Dermis blood vessel endothelial cell (primary cell): ENCODE measurements around the gene SLC12A9. TPM values are rescaled to one million over a fixed set of nuclear protein-coding genes. Genes with fewer than 3 reads are reported as not detected.

ENCODE experiments used
- DNase-seq: peaks from one replicate; pipeline ENCODE4 v3.0.0; 2010
- total RNA-seq: library from RNA; depleted of rRNA; stranded (reverse); fragments of >200 nt; gene quantifications from 2 replicates; pipeline ENCODE4 v1.2.3, GENCODE V29; 2014

Gene SLC12A9
- total RNA-seq, 1 donor from 2014 or later, result 37.1 TPM

DNA sequence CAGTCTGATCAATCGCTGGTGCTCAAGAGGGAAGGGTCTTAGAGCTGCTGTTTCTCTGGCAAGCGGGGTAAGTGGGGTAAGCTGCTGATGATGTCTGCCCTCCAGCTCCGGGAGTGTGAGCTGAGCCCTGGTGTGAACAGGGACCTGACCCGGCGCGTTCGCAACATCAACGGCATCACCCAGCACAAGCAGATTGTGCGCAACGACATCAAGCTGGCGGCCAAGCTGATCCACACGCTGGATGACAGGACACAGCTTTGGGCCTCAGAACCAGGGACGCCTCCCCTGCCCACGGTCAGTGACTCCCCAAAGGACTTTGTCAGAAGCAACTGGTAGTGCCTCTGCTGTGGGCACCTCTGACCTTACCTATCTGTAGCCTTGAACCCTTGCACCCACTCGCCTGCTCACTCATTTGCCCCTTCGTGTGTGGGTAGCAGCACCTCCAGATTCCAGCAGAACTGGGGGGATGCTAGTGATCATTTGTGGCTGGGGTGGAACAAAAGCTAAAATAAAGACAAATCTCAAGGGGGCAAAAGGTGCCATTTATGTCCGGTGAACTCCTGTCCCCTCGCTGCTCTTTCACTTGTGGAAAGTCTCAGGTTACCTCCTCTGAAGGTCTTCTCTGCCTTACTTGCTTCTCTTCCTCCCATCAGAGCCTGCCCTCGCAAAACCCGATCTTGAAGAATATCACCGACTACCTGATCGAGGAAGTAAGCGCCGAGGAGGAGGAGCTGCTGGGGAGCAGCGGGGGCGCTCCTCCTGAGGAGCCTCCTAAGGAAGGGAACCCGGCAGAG, 33.8 kb downstream of the SLC12A9 start:
- no peak for DNase-seq

DNA sequence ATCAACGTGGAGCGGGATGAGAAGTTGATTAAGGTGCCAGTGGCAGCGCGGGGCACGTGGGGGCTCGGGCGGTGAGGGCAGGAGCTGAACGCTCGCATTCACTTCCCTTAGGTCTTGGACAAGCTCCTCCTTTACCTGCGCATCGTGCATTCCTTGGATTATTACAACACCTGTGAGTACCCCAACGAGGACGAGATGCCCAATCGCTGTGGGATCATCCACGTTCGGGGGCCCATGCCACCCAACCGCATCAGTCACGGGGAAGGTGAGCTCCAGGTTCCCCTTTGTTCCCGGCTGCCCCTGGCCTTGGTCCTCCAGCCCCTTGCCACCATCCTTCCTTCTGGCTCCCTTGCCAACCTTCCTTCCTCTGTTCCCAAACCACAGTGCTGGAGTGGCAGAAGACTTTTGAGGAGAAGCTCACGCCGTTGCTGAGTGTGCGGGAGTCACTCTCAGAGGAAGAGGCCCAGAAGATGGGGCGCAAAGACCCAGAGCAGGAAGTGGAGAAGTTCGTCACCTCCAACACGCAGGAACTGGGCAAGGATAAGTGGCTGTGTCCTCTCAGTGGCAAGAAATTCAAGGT, 34.5 kb downstream of the SLC12A9 start:
- DNase-seq, result no peak

DNA sequence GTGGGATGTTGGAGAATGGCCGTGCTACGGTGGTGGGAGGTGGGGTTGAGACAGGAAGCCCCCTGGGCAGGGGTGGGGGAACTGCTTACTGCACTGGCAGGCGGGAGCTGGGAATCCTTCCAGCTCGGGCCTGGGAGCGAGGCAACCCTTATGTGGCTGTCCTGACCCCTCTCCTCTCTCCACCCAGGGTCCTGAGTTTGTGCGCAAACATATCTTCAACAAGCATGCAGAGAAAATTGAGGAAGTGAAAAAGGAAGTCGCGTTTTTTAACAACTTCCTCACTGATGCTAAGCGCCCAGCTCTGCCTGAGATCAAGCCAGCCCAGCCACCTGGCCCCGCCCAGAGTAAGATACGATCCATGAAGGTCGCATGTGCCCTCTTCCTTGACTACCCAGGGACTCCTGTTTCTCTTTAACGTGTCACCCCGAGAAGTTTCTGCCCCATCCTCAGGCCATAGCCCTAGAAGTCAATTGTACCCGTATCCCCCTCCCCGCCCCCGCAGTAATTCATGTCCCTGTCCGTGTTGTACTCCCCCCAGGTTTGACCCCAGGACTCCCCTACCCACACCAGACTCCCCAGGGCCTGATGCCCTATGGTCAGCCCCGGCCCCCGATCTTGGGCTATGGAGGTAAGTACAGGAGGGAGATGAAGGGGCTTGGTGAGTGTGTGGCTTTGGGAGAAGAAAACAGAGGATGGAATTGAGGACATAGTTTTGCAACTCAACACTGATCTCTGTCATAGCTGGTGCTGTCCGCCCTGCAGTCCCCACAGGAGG, 35.2 kb downstream of the SLC12A9 start:
- peak; percentile 51 for DNase-seq

DNA sequence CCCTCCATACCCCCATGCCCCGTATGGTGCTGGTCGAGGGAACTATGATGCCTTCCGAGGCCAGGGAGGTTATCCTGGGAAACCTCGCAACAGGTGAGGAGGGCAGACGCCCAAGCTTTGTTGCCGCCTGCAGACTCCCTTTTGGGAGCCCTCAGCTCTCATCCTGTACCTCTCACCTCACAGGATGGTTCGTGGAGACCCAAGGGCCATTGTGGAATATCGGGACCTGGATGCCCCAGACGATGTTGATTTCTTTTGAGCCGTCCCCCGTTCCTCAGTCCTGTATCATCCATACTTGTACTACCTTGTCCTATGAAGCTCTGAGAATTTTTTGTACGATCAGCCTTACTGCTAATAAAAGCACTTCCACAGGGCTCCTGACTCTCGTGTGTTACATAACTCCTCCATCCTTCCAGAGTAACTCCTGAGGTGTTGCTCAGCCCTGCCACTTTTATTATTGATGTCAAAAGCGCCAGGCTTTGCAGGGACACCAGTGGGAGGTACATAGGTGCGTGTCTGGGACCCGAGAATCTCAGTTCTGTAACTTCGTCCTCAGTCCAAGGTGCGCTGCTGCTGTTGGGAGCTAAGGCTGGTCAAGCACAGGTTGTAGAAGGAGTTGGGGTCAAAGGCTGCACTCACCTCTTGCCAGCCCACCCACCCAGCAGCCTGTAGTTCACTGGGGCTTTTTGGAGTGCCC, 35.9 kb downstream of the SLC12A9 start:
- no peak for DNase-seq

DNA sequence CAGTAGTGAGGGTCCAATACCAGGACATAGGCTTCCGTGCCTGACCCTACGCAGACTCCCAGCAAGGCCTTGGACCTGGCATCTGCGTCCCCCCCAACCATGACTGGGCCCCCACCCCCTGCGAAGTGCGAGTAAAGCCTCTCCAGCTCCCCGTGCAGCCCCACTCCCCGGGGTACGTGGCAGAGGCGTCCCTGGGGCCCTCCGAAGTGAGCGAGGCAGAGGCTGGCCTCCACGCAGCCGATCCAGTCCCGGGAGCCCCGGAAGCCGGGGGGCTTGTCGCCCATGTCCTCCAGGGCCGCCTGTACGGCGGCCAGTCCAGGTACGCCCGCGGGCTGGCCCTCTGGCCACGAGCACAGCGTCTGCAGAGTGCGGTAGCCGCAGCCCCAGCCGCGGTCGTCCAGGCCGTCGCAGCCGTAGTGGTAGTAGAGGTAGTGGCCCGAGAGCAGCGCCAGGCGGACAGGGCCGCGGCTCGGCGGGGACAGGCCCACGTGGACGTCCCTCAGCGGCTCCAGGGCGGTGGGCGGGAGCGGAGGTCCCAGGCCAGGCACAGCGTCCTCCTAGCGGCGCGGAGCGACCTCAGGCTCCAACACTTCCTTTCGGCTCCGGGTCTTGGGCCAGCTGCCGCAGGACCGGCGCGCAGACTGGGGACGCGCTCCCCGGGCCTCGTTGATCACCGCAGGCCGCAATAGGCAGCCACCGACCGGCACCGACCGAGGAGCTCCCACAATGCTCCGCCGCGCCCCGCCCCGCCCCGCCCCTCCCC, 36.7 kb downstream of the SLC12A9 start, which contains the start of gene UFSP1:
Gene UFSP1, minus strand, starts transcription at position 728 of the 763 bp plus-strand sequence. Its CDS starts 444 bp downstream, at position 284.
- DNase-seq, result no peak

DNA sequence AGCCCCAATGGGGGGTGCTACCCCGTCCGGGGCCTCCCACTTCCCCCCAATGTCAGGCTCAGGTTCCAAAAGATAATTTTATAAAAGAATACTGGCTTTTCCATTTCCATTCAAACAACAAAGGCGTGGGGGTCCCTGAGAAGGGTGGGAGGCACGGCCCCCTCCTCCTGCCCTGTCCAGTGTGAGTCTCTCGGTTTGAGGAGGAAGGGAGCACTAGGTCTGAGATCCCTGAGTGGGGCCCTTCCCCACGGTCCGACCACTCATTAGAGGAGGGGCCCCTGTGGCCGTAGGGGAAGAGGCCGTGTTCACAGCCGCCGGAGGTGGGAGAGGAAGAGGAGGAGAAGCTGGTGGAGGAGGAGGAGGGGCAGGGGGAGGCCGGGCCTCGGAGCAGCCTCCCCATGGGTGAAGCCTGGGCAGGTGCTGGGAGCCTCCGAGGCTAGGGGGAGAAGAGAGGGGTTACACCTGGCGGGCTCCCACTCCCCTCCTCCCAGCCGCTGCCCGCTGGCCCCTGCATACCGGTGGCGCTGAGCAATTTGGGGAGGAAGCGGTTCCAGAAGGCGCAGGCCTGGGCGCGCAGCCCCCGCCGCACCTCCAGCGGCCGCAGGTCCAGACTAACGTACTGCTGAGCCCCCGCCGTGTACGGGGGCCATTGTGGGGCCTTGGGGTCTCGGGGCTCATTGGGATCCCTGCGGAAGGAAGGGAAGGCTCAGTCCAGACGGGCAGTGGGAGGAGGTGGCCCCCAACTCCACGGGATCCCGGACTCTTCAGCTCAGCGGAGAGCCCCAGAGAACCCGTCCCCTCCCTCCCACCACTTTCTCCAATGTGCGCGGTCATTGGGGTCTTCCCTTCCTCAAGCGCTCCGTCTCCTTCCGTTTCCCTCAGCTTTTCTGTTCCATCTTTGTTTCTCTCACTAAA, 38.4 kb downstream of the SLC12A9 start:
- no peak for DNase-seq

DNA sequence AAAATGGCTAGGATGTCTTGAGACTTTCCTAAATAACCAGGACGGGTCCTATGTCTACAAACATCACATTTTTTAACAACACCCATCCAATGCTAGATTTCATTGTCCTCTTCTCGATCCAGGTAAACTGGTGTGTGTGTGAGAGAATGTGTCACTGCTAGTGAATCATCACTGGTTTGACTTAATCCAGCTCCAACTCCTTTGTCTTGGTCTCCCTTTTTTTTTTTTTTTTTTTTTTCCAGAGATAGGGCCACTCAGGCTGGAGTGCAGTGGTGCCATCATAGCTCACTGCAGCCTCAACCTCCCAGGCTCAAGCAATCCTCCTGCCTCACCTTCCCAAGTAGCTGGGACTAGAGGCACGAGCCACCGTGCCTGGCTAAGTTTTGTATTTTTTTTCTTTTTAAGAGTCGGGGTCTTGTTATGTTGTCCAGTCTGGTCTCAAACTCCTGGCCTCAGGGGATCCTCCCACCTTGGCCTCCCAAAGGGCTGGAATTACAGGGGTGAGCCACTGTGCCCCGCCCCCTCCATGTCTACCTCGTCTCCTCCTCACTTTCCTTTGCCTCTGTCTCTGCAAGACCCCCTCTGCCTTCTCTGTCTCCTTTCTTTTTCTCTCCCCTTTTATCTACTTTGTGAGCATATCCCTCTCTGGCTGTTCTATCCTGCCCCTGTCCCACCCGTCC, 39.2 kb downstream of the SLC12A9 start:
- DNase-seq, result peak; percentile 34

DNA sequence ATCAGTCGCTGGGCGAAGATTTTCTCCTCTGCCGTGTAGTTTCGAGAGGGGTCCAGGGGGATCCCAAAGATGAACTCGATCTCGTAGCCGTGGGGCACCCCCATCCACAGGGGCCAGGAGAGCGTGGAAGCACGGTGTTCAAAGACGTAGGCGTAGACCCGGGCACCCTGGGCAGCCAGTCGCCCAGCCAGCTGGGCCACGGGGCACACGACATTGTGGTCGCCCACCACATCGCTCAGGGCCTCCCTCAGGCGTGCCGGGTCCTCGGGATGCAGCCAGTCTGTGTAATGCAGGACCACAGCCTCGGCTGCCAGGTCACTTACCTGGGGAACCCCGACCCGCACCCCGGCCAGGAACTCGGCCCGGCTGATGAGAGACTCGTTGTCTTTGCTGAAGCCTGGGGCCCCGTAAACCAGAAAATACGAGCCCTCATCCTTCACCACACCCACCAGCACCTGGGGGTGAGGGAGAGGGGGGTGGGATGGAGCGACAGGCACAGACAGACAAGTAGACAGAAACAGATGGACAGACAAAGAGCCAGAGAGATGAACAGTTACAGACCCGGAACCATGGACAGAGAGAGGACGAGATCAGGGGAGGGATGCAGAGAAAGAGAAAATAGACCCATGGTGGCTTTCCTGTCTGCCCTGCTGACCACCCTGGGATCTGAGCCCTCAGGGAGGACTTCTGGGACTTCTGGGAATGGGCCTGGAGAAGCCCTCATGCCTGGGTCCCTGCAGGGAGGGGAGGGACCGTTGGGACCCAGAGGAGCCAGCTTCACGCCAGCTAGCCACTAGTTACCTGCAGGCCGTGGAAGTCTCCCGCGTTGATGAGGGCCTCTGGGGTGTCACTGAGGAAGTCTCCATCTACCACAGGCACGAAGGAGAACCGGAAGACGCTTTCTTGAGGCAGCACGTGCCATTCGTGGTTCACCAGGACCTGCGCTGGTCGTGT, 40.1 kb downstream of the SLC12A9 start:
- DNase-seq, result no peak

DNA sequence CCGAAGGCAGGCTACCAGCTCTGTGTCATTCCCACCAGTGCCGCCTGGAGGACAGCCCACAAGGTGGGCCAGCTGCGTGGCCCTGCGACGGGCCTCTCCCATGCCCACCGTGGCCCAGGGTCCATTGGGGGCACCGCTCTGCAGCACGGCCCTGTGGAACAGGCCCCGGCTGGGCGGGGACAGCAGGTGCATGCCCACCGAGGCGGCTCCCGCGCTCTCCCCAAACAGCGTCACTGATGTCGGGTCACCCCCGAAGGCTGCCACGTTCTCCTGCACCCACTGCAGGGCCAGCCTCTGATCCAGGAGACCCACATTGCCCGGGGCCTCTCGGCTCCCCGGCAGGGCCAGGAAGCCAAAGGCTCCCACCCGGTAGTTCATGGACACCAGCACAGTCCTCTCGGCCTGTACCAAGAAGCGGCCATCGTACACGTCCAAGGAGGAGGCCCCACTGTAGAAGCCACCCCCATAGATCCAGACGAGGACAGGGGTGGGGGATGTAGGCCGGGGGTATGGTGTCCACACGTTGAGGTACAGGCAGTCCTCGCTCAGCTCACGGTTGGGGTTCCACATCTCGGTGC, 40.9 kb downstream of the SLC12A9 start:
- no peak for DNase-seq

DNA sequence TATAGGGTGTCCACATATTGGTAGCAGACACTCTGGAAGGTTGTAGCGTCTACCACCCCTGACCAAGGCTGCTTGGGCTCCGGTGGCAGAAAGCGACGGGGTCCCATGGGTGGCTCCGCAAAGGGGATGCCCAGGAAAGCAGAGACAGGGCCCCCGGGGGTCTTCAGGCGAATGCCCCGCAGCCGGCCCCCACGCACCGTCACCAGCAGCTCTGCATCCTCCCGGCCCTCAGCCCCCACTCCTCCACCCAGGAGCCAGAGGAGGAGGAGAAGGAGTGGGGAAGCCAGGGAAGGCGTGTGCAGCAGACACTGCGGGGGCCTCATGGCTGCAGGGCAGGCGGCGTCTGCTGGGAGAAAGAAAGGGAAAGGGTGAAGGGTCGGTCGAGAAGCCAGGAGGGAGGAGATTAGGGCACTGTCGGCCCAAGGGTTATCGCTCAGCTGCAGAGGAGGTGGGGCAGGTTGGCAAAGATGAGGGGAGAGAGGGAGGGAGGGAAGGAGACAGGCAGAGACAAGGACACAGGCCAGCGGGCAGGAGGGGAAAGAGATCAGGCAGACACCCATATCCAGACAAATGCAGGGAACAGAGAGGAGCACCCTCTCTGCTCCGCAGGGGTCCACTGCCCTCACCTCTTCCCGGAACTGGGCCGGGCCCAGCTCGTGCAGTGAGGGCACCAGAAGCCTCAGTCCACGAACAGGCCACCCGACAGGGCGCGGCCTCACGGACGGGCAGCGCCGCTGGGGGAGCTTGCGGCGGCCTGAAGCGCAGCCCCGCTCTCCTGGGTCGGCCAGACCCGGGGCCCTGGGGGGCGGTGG, 41.6 kb downstream of the SLC12A9 start:
- no peak for DNase-seq

DNA sequence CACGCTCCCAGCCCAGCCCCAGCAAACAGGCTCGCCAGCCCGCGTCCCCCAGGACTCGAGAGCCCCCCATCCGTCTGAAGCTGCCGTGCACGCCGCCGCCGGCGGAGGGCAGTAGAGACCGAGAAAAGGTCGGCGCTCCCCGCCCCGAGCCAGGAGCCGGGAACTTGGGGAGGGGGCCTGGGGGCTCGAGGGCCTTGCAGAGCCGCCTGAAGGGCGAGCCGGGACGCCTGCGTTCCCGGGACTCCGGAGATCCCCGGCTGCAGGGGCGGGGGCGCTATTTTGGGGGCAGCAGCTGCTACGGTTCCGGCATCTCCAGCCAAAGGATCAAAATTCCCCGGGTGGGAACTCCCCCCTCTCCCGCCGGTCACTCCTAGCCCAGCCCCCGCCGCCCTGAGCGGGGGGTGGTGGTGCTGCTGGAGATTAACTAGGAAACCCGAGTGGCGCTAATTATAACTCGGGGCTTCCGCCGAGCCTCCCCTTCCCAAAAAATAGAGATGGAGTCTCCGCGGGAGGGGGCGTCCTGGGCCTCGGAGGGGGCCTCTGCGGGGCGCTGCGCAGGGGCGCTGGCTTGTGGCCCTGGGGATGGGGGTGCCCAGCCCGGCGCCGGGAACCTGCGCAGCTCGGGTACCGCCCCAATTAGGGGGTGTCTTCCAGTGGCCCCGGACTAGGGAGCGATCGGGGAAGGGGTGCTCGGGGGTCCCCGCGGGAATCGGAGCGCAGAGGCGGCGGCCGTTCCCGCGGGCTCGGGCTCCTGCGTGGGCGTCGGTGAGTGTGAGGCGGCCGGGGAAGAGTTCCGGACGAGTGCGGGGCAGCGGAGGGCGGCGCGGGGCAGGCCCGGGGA, 42.6 kb downstream of the SLC12A9 start:
- peak; percentile 41 for DNase-seq

DNA sequence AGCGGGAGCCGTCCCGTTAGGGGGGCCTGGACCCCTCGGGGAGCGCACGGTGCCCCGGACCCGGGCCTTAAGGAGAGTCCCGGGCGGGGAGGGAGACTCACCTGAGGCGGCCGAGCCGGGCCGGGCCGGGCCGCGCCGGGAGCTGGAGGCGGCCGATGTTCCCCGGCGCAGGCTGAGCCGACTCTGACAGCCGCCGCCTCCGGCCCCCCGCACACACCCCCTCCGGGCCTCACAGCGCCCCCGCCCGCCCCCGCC, 43.1 kb downstream of the SLC12A9 start, which contains the start of gene ACHE:
Gene ACHE, minus strand, starts transcription at position 188 of the 255 bp plus-strand sequence. CDS start 1,656 bp downstream, outside the sequence.
- no peak for DNase-seq

DNA sequence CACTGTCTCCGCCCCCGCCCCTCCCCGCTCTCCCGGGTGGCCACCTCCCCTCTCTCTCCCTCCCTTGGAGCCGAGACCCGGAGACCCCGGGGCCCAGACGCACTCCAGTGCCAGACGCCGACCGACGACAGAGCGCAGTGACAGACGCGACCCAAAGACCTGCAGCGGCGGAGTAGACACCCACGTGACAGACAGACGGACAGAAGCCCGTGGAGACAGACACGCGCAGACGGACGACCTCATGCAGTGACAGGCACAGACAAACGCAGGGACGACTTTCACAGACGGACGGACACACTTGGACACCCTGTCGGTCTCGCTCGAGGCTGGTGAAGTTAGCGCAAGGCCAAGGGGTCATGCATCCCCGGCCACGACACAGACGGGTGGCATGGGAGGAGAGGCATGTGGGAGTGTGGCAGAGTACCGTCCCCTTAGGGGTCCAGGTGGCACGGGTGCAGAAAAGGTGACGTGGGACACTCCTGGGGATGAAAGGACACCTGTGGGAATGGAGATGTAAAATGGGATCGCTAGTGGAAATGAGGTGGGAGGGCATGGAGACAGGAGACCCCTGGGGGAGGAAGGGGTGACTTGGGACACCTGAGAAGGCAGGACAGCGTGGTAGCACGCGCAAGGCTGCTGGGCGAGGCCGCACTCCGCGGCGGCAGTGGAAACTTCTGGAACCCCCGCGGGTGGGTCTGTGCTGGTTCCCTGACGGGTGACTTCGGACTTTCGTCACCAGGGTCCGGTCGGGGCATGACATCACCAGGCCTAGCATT, 43.6 kb downstream of the SLC12A9 start:
- DNase-seq, result no peak

DNA sequence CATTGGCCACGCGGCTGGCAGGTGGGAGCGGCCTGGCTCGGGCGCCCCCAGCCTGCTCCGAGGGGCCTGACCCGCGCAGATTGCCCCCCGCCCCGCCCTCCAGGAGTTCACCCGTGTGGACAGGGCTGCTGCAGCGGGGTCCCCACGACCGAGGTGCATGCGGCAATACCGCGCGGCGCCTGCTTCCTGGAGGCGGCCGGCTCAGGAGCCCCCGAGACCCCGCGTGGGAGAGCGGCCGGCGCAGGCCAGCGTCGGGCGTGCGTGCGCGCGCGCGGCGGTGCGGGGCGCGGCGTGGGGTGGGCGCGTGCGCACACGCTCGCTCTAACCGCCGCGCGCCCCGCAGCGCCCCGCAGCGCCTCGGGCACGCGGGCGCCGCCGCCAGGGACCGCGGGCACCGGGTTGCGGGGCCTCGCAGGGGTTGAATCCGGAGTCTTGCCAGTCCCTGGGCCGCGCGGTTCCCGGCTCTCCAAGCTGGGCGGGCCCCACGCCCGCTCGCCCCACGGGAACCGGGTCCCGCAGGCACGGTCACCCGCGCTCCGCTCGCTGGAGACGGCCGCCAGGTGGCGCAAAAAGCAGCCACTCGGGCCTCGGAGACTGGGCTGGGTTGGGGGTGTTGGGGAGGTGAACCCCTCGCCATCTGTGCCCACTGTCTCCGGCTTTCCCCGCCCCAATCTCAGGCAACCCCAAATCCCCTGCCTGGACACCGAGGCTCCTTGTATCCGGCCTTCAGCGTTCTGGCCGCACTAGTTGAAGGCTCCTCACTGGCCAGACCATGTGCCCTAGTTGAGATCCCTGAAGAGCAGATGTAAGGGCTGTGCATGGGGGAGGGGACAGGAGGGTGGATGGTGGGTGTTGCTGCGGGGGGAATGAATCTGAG, 44.5 kb downstream of the SLC12A9 start:
- peak; percentile 50 for DNase-seq

DNA sequence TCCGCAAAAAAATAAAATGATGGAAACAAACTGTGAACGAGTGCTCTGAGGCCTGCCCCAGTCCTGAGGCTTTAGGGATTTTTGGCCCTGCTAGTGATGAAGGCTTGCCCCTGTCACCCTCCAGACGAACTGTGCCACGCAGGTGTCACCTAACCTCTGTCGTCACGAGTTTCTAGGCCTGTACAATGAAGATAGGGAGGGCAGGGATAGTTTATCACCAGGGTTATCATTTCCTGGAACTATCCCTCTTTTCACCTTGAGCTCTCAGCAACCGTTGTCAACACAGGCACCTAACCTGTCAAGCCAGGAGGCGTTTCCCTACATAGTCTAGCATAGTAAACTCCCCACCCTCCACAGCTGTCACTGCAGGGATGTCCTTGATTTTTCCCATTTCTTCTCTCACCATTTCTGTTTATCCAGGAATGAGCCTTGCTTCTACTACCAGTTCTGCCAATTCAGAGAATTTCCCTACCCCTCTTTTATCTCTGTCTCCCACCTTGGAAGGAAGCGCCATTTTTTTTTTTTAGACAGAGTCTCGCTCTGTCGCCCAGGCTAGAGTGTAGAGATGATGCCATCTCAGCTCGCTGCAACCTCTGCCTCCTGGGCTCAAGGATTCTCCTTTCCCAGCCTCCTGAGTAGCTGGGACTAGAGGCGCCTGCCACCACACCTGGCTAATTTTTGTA, 45.4 kb downstream of the SLC12A9 start:
- no peak for DNase-seq
